Stomach (tissue), 9 donors: Measurements from ENCODE around the gene PTPRK. TPM values are rescaled to one million over a fixed set of nuclear protein-coding genes. Genes with fewer than 3 reads are reported as not detected.
A peak's percentile ranks its signal among the peaks of the same experiment; 100 is the strongest.

Experiments used
- DNase-seq, 2 donors: peaks; one replicate each; pipeline versions ENCODE4 v3.0.0 to v3.0.0-alpha.2; 2013 to 2019
- H3K27ac ChIP-seq, 5 donors: fragments of 200-600 bp in 4 of 5; sonication (generic) in 4 of 5; one replicate each; pipeline ENCODE4 v1.5.1; 2013 to 2019; ENCODE audit warnings: mild to moderate bottlenecking in 1 of 5, moderate library complexity in 1 of 5
- H3K27me3 ChIP-seq, 3 donors: fragments of 200-600 bp; sonication (generic); one replicate each; pipeline ENCODE4 v1.5.1; 2017 to 2019; ENCODE audit warnings: mixed run types in 1 of 3
- H3K36me3 ChIP-seq, 4 donors: fragments of 200-600 bp; sonication (generic); 1 replicate in 3 of 4; 2 replicates in 1 of 4; pipeline ENCODE4 v1.5.1; 2016 to 2019
- H3K4me1 ChIP-seq, 4 donors: fragments of 200-600 bp; sonication (generic); one replicate each; pipeline ENCODE4 v1.5.1; 2016 to 2019
- H3K4me3 ChIP-seq, 4 donors: fragments of 200-600 bp; sonication (generic) in 3 of 4; one replicate each; pipeline ENCODE4 v1.5.1; 2016 to 2019; ENCODE audit warnings: mild to moderate bottlenecking in 1 of 4
- H3K9me3 ChIP-seq, 4 donors: fragments of 200-600 bp; sonication (generic); one replicate each; pipeline ENCODE4 v1.5.1; 2016 to 2019
- CTCF ChIP-seq, 7 experiments: fragments of 450-650 bp in 4 of 7; fragments of 200-600 bp in 3 of 7; sonication (generic) in 3 of 7; IDR thresholded peaks; one replicate each; pipeline ENCODE4 v1.5.1; 2016 to 2019; ENCODE audit warnings: antibody characterized with exemption in 7 of 7, control low read depth in 2 of 7, mild to moderate bottlenecking in 1 of 7
- EP300 ChIP-seq: sonication (generic); formaldehyde crosslinking; IDR thresholded peaks from one replicate; pipeline ENCODE4 v1.6.1; 2017; ENCODE audit warnings: antibody characterized with exemption
- POLR2A ChIP-seq, 4 donors: fragments of 450-650 bp; IDR thresholded peaks; one replicate each; pipeline ENCODE4 v1.6.1; 2016; ENCODE audit warnings: antibody characterized with exemption in 4 of 4, control low read depth in 2 of 4, mild to moderate bottlenecking in 1 of 4, moderate library complexity in 1 of 4
- POLR2AphosphoS5 ChIP-seq, 3 donors: sonication (generic); formaldehyde crosslinking; IDR thresholded peaks; one replicate each; pipeline ENCODE4 v1.6.1; 2016; ENCODE audit warnings: antibody characterized with exemption in 3 of 3
- WGBS, 5 donors: extraction: QIAGEN DNeasy Blood & Tissue Kit in 3 of 5; methylation state at CpG; one replicate each; pipeline versions ENCODE4 v1.1.5 to v1.1.7; 2013 to 2018; 5-methylcytosine and 5-hydroxymethylcytosine counted together
- intact Hi-C: fragments of 100-400 bp; cut with DNase I; formaldehyde crosslinking; loops from one replicate; pipeline ENCODE4 v1.15.1; 2023; ENCODE audit warnings: low total_unique reads
- polyA plus RNA-seq, 3 donors: library from polyadenylated mRNA; stranded (reverse); fragments of 200-250 nt; gene quantifications; one replicate each; pipeline ENCODE4 v1.2.3, GENCODE V29; 2013
- total RNA-seq, 5 donors: library from RNA; depleted of rRNA; stranded (reverse); fragments of >200 nt; gene quantifications; one replicate each; pipeline versions ENCODE4 v1.1.0 to v1.2.3, GENCODE V29; 2014 to 2016
- donor health status: healthy with polysubstance abuse.
- donor health status: Bipolar disorder and iron deficiency.
- donor health status: healthy.

The PTPRK gene
- total and polyA plus RNA-seq, 8 donors: 7.0 to 644 (median 114) TPM

- Histone ChIP-seq H3K27me3 (no peaks in the 10 kb centered on the region), H3K4me1 (no peaks in the 10 kb centered on the region), H3K27ac (peak overlapping the region in 2 of 5 donors; percentile 34 to 40), H3K36me3 (no peaks in the 10 kb centered on the region), H3K9me3 (no peaks in the 10 kb centered on the region), H3K4me3 (no peak overlapping the region)
- 79 to 91% (median 86%) methylated on average over 2 of the region's 2 CpGs for WGBS, 5 donors
- intact Hi-C loops: no loop called here
- TF ChIP-seq CTCF (IDR thresholded peaks at IDR 0.05): no peak
- no peak for TF ChIP-seq POLR2A (IDR thresholded peaks at IDR 0.05)
- TF ChIP-seq POLR2AphosphoS5 (IDR thresholded peaks at IDR 0.05): no peak
- no peak for TF ChIP-seq EP300
- no peak for DNase-seq
Measured at GRCh38 chr6:127951172-127951917, 569.1 kb downstream of the PTPRK start.

GRCh38 chr6:127950566-127951145, 569.7 kb downstream of the PTPRK start:
- no peak for DNase-seq
- 75 to 88% (median 85%) methylated on average over 6 to 8 of the region's 8 CpGs for WGBS, 5 donors
- TF ChIP-seq CTCF (IDR thresholded peaks at IDR 0.05): no peak
- TF ChIP-seq POLR2AphosphoS5 (IDR thresholded peaks at IDR 0.05): no peak
- no peak for TF ChIP-seq EP300
- TF ChIP-seq POLR2A (IDR thresholded peaks at IDR 0.05): no peak
- Histone ChIP-seq H3K4me3 (no peak overlapping the region), H3K27ac (no peak overlapping the region), H3K27me3 (no peaks in the 10 kb centered on the region), H3K4me1 (no peaks in the 10 kb centered on the region), H3K36me3 (no peaks in the 10 kb centered on the region), H3K9me3 (no peaks in the 10 kb centered on the region)
- intact Hi-C loops: no loop called here

GRCh38 chr6:127949251-127949650, 571.1 kb downstream of the PTPRK start:
- Histone ChIP-seq H3K36me3 (no peaks in the 10 kb centered on the region), H3K4me1 (no peaks in the 10 kb centered on the region), H3K9me3 (no peaks in the 10 kb centered on the region), H3K4me3 (no peak overlapping the region), H3K27ac (no peak overlapping the region), H3K27me3 (no peaks in the 10 kb centered on the region)
- intact Hi-C loops: no loop called here
- WGBS, 5 donors: 86 to 94% (median 94%) methylated on average over 3 of the region's 3 CpGs
- no peak for DNase-seq
- TF ChIP-seq CTCF (IDR thresholded peaks at IDR 0.05) (no peak), POLR2AphosphoS5 (IDR thresholded peaks at IDR 0.05) (no peak), EP300 (no peak), POLR2A (IDR thresholded peaks at IDR 0.05) (no peak)

DNA sequence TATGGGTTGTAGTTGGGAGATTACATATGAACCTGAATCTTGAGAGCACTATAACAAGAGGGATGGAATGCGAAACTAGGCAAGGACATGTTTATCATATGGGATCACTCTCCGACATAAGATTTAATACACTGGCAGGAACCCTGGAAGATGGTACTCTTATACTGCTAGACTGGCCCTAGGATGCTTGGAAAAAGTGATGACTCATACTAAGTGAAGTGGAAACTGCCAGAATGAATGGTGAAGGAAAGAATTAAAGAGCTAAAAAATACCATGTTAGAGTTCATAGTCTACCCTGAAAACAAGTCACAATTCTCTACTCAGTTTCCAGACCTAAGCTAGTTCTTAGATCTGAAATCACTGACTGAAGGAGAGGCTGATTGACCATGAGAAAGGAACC, 574.0 kb downstream of the PTPRK start:
- H3K4me1 ChIP-seq: no peaks in the 10 kb centered on the region
- TF ChIP-seq POLR2A (IDR thresholded peaks at IDR 0.05): no peak
- no peak for TF ChIP-seq CTCF (IDR thresholded peaks at IDR 0.05)
- TF ChIP-seq EP300: no peak
- no peak for TF ChIP-seq POLR2AphosphoS5 (IDR thresholded peaks at IDR 0.05)
- no peak overlapping the region for H3K4me3 ChIP-seq
- no peak overlapping the region for H3K27ac ChIP-seq
- no peaks in the 10 kb centered on the region for H3K27me3 ChIP-seq
- 94 to 98% (median 97%) methylated on average over 2 of the region's 2 CpGs for WGBS, 5 donors
- no peaks in the 10 kb centered on the region for H3K9me3 ChIP-seq
- intact Hi-C loops: no loop called here
- no peak for DNase-seq
- H3K36me3 ChIP-seq: no peaks in the 10 kb centered on the region
